ENCODE results near the gene SLC25A20.
"Not testable (repeated sequence)": the region's sequence is repeated elsewhere in the genome, so short reads cannot be mapped to it uniquely, and the experiment has no call there.

The SLC25A20 gene

GRCh38 chr3:48845170-48845569 lies 53.5 kb downstream of the SLC25A20 start:
- DNase-seq: no peak

- DNase-seq: no peak
Observed at GRCh38 chr3:48837163-48837562, 61.5 kb downstream of the SLC25A20 start.

DNA sequence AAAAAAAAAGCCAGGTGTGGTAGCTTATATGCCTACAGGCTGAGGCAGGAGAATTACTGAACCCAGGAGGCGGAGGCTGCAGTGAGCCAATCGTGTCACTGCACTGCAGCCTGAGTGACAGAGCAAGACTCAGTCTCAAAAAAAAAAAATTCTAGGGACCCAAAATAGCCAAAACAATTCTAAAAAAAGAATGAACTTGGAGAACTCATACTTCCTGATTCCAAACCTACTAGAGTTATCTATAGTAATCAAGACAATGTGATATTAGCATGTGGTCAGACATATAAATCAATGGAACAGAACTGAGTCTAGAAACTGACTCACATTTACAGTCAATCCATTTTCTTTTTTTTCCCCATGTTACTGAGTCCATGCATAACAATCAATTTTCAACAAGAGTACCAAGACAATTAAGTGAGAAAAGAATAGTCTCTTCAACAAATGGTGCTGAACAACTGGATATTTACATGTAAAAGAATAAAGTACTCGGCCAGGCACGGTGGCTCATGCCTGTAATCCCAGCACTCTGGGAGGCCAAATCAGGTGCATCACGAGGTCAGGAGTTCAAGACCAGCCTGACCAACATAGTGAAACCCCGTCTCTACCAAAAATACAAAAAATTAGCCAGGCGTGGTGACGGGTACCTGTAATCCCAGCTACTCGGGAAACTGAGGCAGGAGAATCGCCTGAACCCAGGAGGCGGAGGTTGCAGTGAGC lies 62.9 kb downstream of the SLC25A20 start:
- DNase-seq: no peak

DNA sequence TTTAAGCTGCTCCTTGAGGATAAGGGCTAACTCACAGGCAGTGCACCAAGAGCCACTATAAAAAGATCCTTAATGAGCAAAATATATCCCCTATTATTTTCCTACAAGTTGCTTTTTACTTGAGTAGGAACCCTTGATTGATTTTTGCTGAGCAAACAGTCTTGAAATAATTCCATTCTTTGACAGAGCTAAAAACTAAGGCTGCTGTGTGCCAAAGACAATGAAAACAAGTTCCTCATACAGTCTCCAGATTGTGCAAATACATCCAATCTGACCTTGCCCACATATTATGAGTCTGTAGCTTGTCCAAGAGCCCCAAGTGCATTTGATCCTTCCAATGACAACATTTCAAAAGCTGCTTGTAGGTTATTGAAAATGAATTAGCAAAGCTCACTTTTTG lies 66.0 kb downstream of the SLC25A20 start:
- DNase-seq: no peak

- no peak for DNase-seq
Observed at GRCh38 chr3:48830715-48831114, 68.0 kb downstream of the SLC25A20 start.

- DNase-seq: not testable (repeated sequence)
Observed at GRCh38 chr3:48829525-48829924, 69.2 kb downstream of the SLC25A20 start.

DNA sequence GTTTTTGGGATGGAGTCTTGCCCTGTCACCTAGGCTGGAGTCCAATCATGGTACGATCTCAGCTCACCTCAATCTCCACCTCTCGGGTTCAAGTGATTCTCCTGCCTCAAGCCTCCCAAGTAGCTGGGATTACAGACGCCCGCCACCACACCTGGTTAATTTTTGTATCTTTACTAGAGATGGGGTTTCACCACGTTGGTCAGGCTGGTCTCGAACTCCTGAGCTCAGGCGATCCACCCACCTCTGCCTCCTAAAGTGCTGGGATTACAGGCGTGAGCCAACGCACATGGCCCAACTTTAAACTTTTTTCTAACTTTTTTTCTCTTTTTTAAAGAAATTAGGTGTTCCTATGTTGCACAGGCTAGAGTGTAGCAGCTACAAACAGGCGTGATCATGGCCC lies 70.8 kb downstream of the SLC25A20 start:
- DNase-seq: not testable (repeated sequence)

GRCh38 chr3:48826451-48826850 lies 72.2 kb downstream of the SLC25A20 start:
- DNase-seq: no peak

DNA sequence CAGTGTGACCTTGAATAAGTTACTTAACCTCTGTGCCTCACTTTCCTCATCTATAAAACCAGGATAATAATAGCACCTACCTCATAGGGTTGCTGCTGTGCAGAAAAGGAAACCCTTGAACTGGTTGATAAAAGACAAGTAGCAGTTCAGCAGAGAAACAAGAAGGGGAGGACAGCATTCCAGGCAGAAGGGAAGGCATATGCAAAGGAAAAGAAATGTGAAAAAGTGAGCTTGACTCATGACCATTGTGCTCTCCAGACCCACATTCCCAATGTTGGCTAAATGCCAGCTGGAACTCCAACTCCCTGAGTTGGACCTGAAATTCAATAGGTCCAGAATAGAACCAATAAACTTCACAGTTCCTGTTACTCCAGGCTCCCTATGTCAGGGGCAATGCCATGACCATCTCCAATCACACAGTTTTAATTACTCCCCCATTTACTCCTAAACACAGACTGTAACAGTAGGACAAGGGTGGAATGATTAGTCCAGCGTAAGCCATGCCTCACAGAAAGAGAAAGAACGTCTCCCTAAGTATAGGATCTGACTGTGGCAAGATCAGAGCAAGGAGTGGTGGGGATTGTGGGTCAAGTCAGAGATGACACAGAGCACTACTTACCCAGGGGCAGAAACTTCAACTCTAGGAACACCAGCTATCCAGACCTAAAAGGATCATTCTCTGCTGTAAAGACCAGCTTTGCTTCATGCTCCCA lies 77.9 kb downstream of the SLC25A20 start:
- DNase-seq: no peak

- DNase-seq: no peak
Observed at GRCh38 chr3:48819234-48820221, 79.2 kb downstream of the SLC25A20 start.

DNA sequence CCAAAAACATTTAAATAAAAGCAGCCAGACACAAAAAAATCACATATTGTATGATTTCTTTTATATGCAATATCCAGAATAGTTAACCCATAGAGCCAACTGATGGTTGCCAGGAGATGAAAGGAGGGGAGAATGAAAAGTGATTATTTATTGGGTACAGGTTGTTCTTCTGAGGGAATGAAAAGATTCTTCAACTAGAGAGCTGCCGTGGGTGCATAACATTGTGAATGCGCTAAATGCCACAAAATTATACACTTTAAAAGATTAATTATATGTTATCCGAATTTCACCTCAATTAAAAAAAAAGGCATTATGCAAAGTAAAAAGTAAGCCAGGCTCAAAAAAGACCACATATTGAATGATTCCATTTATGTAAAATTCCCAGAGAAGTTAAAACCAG lies 87.2 kb downstream of the SLC25A20 start:
- DNase-seq: no peak

All from NCI-H446 treated with DMSO at 0.1 percent for 48 hours (cell line).